ENCODE measurements around the gene PRAME.
"Not testable (repeated sequence)": the region's sequence is repeated elsewhere in the genome, so short reads cannot be mapped to it uniquely, and the experiment has no call there.

Gene PRAME

DNA sequence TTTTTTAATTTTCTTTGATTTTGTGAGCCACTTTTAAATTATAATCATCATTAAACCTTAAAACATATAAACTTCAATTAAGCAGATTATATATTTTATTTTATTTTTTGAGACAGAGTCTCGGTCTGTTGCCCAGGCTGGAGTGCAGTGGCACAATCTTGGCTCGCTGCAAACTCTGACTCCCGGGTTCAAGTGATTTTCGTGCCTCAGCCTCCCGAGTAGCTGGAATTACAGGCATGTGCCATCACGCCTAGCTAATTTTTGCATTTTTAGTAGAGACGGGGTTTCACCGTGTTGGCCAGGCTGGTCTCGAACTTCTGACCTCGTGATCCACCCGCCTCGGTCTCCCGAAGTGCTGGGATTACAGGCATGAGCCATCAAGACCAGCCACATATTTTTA, 22.5 kb upstream of the PRAME start:
- DNase-seq (ENCODE audit: low read depth, low spot score) = not testable (repeated sequence)

DNA sequence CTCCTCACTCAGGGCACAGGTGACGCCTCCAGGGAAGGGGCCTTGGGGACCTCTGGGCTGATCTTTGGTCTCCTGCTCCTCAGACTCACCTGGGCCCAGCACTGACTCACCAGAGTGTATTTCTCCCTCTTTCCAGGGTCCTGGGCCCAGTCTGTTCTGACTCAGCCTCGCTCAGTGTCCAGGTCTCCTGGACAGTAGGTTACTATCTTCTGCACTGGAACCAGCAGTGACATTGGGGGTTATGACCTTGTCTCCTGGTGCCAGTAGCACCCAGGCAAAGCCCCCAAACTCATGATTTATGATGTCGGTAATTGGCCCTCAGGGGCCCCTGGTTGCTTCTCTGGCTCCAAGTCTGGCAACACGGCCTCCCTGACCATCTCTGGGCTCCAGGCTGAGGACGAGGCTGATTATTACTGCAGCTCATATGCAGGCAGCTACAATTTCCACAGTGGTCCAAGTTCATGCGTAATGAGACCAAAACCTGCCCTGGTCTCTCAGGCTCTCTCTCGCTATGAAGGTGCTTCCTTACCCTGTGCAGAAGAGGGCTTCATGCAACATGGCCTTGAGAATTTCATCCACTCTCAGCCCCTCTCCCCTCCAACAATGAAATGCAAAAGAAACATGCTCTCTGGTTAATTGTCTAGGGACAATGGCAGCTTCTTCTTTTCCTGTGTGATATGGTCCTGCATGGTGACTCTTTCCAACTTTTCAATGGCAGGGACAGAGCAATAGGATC, 21.0 kb upstream of the PRAME start:
- no peak for DNase-seq (ENCODE audit: low read depth, low spot score)

DNA sequence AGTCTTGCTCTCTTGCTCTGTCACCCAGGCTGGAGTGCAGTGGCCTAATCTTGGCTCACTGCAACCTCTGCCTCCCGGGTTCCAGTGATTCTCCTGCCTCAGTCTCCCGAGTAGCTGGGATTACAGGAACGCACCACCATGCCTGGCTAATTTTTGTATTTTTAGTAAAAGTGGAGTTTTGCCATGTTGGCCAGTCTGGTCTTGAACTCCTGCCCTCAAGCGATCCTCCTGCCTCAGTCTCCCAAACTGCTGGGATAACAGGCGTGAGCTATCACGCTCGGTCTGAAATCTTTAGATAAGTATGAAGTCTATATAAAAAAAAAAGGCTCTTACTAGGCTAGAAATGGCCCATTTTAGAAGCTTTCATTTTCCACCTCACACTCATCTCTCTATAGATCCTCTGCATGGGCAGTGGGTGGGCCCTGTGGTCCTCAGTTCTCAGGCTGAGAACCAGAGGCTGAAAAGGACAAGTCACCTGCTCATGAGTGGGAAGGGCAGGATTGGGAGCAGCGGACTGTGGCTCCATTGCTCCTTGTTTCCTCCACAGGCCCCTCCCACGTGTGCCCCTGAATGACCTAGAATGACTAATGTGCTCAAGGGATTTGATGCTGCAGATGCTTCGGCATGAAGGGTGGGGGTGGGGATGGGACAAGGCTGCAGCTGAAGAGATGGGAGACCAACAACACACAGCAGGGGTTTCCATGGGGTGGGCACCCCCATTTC, 19.8 kb upstream of the PRAME start:
- DNase-seq (ENCODE audit: low read depth, low spot score) = no peak

DNA sequence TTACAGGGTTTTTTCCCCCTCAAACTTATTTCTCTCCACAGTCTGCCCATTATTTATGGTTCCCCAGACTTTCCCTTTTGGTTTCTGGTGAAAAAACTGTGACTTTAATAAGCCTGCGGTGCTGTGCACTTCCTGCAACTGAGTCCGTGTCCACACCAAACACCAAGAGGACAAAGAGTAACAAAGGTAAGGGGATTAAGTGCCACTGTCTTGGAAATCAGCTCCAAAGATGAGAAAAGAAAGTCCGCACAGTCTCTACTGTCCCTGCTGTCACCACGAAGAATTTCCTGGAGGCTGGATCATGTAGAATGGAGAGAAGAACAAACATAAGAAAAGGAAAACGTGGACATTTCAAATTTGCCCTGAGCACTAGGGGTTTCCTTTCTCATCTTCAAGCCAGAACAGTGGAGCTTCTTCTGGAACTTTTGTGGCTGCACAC, 17.9 kb upstream of the PRAME start:
- no peak for DNase-seq (ENCODE audit: low read depth, low spot score)

DNA sequence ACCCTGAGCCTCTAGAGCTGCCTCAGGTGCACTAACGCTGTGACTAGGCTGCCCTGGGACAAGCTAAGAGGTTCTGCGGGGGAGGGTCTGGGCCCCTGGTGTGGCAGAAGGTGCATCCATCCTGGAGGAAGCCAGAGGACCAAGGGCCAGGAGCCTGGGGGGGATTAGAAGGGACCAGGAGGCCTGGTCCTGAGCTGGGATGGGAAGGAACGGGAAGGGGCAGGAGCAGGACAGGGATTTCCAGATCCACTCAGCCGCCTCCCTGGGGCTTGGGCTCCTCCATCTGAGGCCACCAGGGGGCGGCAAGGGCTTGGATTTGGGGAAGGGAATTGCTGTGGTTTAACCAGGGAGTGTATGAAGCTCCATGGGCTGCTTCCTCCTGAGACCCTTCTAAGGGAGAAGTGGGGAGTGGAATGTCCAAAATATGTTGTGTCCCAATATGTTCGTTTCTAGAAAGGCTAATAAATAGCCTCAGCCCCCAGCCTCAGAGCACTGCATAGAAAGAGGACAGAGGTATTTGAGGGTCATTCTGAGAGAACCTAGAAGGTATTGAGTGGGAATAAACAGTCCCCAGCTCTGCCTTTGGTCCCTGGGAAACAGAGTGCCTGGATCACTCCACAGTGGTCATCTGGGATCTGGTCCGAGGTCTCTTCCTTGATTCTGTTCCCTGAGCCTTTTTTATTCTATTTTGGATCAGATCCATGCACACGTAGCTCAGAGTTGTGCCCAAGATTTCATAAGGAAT, 17.4 kb upstream of the PRAME start:
- peak; percentile 87 for DNase-seq (ENCODE audit: low read depth, low spot score)

DNA sequence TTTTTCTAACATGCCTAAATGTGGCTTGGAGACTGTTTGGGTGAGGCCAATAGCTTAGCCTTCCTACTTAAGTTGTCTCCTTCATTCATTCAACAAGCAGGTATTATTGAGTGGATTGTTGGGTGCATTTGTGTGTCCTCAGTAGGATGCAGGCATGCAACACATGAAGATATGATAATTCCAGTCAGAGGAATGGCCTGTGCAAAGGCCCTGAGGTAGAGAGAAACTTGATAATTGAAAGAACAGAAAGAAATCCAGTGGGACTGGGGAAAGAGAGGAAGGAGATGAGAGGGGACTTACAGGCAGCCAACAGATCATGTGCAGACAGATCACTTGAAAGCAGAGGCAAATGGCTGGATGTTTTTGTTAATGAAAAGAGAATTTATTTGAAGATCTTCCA, 15.3 kb upstream of the PRAME start:
- no peak for DNase-seq (ENCODE audit: low read depth, low spot score)

DNA sequence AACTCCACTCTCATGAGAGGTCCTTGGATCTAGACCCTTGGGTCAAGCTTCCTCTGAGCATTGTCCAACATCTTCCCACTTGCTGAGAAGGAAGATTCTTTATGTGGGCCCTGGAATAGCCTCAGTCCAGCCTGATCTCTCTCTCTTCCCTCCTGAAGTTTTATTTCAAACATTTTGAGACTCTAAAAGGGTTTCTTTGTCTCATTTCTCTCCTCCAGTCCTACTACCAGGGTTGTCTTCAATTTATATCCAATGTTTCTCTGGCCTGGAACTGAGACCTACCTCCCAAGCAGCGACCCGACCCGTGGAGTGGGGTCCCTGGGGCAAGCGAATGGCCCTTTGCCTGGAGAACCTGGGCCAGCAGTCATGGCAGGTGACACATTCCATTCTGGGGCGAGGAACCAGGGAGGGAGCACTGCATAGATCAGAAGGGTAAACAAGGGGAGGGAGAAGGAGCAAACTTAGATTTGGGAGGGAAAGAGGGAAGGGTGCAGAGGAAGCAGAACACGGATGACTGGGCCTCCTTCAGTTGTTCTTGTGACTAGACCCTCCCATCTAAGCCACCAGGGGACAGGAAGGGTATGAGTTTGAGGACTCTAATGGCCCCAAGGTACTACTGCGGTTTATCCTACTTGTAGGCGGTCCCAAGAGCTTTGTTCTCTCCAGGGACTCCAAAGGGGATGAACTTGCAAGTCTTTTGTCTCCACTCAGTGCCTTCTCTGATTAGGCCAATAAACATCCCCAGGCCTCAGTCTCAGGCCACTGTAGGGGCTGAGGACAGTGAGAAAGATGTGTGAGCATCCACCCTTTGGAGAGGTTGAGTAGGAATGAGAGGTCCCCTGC, 14.2 kb upstream of the PRAME start:
- peak; percentile 85 for DNase-seq (ENCODE audit: low read depth, low spot score)

DNA sequence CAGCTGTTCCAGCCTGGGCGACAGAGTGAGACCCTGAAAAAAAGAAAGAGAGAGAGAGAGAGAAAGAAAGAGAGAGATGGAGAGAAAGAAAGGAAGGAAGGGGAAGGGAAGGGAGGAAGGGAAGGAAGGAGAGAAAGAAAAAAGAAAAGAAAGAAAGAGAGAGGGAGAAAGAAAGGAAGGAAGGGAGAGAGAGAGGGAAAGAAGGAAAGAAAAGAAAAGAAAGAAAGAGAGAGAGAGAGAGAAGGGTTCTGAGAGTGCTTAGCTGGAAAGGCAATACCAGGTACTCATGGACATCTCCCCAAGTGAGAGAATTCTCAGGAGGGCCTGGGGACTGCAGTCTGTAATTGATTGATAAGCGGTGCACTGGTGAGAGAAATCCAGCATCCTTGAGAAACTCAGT, 12.8 kb upstream of the PRAME start:
- no peak for DNase-seq (ENCODE audit: low read depth, low spot score)

DNA sequence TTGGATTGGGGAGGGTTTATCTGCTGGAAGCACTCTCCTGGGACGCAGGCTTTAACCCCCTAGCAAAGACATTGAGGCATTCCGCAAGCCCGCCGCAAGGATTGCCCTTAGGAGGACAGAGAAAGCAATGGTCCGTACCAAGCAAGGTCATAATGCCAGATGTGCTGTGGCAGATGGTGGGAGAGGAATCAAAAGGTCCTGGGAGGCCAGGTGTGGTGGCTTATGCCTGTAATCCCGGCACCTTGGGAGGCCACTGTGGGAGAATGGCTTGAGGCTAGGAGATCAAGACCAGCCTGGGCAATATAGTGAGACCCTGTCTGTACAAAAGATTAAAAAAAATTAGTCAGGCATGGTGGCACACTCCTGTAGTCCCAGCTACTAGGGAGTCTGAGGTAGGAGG, 12.4 kb upstream of the PRAME start:
- no peak for DNase-seq (ENCODE audit: low read depth, low spot score)

DNA sequence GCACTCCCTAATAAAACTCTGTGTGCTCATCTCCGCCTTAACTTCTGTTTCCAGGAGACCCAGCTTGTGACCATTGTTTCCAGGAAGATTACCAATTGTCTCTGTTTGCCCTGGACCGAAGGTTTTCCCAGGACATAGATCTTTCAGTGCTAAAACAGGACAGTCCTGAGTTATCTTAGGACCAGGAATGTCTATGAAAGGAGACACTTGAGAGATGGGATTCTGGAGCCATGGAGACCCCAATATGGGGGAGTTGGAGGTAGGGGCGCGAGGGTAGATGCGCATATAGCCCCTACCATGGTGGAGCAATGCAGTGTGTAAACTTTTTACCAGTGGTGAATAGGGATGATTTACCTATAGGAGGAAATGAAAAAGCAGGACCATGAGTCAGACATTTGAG, 10.2 kb upstream of the PRAME start:
- DNase-seq (ENCODE audit: low read depth, low spot score) = no peak

DNA sequence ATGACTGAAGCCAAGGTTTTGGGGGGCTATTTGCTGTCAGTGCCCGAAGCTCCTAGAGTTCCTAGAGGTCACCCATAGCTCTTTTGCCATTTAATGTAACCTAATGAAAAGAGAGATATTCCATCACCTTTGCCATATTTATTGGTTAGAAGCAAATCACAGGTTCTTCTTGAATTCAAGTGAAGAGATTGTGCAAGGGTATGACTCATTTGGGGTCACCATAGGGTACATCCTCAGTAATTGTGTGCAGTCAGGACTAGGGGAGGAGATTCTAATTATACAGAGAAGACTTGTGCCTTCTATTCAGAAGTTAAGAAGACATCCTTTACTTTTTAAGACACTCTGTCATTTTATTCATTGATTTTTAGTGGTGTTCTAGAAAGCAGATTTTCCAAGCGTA, 6.9 kb upstream of the PRAME start:
- DNase-seq (ENCODE audit: low read depth, low spot score) = no peak

DNA sequence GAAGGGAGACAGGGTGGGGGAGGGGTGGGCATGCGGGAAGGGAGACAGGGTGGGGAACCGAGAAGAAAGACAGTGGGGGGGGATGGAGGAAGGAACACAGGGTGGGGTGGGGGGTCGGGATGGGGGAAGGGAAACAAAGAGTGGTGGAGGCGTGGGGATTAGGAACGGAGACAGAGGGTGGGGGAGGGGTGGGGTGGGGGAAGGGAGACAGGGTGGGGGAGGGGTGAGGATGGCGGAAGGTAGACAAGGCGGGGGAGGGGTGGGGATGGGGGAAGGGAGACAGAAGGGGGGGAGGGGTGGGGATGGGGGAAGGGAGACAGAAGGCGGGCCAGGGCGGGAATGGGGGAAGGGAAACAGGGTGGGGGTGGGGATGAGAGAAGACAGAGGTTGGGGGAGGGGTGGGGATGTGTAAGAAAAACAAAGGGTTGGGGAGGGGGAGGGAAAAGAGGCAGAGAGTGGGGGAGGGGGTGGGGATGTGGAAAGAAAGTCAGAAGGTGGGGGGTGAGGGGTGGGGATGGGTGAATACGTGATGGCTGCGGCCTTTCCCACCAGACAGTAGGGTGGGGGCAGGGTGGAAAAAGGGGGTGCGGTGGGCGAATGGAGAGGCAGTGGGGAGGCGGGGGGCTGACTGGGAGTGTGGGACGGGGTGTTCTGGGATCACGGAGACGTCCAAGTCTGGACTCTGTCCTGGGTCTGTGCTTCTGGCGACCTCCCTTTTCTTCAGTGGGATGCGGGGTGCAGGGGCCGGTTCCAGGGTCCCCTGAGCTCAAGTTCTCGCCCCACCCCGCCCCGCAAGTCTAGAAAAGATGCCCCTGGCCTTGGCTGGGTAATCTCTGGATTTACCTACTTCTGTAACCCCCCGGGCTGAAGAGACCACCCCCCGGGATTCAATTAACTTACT, 744 bp downstream of the PRAME start:
- DNase-seq (ENCODE audit: low read depth, low spot score) = no peak

DNA sequence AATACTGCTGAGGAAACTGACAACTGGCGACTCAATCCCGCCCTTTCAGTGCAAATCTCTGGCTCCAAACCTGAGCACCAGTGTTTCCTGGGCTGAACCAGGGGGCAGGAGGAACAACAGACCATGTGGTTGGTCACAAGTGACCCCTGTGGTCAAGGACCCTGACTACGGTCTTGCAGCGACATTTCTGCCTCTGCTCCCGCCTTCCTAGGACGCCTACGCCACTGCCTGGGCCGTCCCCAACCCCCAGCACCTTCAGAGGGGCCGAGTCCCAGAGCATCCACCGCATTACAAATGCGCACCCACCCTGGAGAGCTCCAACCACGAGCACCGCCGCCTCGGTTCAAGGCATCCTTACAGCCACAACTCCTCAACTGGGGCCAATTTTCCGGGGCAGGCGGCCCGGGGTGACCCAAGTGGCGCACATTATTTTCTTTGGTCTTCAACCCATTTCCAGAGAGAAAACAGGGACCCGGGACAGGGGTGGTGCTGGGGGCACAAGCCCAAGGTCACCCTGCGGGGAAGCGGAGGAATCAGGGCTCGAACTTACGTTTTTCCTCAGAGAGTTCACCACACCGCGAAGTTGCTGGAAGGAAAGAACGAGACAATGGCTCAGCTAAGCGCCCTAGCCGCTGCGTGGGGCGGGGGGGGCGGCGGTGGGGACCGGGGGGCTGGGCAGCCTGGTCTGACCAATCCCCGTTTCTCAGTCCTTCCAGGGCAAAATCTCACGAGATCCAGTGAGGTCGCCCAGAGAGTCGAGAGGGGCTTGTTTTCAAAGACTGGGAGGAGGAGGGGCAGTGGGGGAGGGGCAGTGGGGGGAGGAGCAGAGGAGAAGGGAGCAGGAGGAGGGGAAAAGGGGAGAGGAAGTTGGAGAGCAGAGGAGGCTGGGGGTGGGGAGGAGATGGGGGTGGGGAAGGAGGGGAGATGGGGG, 1.8 kb downstream of the PRAME start:
- no peak for DNase-seq (ENCODE audit: low read depth, low spot score)

DNA sequence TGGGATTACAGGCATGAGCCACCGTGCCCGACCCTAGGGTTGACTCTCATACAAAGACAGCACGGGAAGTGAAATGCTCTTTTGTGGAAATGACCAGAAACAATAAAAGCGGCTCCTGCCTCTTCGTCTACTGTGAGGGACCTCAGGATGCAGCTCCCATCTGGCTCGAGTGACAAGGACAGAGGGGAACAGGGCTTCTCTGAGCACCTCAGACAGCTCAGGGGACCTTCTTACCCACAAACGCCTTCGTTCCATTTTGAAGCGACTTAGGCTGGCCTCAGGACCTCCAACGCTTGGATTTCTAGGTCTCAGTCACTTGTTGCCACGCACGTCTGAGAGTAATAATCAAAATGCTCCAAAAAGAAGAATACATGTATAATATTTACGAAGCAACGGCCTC, 2.5 kb downstream of the PRAME start:
- DNase-seq (ENCODE audit: low read depth, low spot score) = no peak

DNA sequence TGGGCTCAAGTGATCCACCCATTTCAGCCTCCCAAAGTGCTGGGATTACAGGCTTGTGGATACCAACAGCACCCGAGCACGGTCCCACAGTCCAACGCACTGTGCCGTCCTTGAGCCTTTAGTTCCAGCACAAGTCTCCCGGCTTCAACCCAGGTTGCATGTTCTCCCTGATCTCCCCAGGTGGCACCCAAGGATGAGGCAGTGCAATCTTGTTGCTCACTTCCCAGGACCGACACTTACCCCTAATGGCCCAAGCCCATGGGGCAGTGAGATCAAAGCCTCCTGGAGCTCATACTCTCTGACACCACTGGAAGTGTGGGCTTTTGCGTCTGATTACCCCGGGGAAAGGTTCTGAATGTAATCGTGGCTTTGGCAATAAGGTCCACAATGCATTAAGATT, 3.5 kb downstream of the PRAME start:
- no peak for DNase-seq (ENCODE audit: low read depth, low spot score)

DNA sequence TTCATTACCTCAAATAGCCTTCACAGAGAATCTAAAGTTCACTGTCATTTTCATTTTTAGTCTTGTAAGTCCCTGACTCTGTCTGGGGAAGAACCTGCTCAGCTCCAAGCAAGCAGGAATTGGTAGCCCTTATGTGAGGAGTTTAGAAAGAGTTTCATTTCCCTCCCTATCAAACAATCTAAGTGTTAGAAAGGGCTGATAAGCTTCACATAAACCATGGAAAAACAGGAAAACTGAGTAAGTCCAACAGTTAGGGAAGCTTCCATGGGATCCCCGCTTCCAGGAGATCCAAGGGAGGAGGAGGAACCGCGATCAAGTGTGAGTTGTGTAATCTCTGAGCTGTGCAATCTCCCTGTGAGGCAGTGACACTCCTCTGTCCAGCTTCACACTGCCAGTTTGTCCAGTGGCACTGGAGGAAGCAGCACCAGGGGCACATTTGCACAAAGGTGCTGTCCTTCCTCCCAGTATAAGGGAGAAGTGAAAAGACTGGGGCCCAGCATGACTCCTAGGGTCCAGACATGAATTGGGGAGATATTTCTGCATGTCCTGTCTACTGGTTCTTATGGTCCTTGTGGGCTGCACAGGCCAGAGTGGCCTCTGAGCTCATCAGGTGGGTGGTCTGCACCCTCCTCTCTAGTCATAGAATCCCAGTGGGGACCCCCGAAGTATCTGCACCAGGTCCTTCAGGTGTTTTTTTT, 4.3 kb downstream of the PRAME start:
- no peak for DNase-seq (ENCODE audit: low read depth, low spot score)

DNA sequence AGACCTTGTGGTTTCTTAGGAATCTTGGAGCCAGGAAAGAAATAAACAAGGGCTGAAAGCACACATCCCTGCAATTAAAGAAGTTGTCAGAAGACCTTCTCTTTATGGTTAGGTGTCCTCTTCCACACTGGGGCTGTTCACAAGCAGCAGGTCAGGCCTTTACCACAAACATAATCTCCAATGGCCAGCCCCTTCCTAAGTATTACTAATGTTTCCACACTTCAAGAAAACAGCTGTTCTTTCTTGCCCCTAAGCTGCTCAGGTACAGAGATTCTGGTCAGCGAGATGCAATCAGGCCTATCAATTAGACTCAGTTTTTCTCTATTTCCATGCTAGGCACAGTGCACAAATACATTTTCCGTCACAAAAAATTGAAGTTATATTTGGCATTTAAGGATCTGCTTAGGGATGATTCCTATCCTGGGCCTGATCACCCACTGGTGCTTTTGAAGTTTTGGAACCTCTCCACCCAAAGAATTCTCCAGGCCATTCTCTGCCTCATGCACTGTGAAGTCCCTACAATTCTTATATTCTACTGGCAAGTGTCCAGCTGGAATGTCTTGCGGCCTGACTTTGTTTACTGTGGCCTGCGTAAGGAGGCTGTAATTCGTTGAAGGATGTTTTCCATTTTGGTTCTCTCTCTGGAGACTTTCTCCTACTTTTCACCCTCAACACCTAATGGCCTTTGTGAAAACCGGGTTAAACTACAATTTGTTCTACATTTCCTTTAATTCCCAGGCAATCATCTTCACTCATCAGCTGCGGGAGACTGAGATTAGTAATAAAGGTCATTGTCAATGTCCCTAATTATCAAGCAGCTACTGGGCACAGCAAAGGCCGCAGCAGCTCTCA, 5.1 kb downstream of the PRAME start:
- DNase-seq (ENCODE audit: low read depth, low spot score) = no peak

DNA sequence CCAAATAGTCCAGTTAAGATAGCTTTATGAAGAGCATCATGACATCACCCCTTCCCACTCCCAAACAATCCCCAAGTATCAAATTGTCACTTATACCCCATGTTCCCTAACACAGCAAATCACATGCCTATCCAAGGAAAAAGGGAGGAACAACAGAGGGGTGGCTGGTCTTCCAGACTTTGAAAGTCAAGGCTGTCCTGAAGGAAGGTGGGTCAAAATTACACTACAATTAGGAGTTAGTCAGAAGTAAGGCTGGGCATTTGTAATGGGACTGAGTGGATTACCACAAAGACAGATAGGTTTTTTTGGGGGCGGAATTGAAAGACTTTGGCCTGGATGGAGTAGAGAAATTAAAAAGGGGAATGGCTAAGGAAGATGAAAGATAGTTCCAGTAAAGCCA, 5.9 kb downstream of the PRAME start:
- DNase-seq (ENCODE audit: low read depth, low spot score) = no peak

Measured in ELF-1 (cell line).